Measurements from ENCODE around the gene SND1.

The SND1 gene

DNA sequence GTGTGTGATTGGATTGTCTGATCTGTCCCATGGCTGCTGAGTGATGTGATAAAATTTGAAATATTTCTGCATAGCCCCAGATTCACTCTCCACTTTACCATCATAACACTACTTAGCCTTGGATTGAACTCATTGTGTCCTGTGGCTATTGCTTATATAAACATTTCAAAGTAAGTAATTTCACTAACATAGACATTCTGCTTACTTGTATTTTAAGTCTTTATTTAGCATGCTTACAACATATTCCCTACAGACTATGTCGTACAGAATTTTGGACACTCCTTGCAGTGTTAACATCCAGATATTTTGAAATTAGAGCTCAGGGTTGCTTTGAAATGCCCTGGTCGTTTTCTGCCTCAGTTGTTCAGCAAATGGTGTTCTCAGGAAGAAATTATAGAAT lies 261.7 kb downstream of the SND1 start:
- no peak for DNase-seq

DNA sequence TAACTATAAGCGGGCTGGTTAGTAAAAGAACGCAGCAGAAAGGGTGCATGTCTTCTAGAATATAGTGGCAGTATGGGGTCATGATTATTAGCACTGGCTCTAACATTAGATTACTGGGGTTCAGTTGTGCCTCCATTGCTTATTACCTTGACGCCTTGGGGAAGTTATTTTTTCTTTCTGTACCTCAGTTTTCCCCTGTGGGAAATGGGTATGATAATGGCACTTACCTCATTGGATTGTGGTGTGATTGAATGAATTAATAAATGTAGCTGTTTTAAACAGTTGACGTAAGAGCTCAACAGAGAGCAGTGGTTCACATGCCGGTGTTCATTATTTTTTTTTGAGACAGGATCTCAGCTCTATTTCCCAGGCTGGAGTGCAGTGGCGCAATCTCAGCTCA lies 262.7 kb downstream of the SND1 start:
- DNase-seq, result no peak

DNA sequence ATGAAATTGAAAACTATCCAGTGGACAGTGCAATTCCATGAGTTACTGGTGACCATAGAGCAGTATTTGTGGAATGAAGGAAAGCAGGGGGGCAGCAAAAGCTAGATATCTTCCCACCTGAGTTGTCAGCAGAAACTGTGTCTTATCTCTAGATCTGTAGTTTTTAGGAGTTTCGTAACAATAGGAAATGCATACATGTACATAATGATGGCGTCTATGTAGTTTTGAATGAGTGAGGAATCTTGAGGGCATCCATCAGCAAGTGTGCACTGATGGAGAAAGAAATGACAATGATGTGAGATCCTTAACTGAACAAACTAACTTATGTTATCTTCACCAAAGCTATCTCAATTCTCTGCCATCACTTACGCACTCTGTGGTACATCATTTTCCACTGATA lies 264.7 kb downstream of the SND1 start:
- DNase-seq, result no peak

- peak; percentile 15 for DNase-seq
Measured at GRCh38 chr7:127918130-127918529, 266.1 kb downstream of the SND1 start.

GRCh38 chr7:127920787-127921438 lies 268.9 kb downstream of the SND1 start:
- no peak for DNase-seq

DNA sequence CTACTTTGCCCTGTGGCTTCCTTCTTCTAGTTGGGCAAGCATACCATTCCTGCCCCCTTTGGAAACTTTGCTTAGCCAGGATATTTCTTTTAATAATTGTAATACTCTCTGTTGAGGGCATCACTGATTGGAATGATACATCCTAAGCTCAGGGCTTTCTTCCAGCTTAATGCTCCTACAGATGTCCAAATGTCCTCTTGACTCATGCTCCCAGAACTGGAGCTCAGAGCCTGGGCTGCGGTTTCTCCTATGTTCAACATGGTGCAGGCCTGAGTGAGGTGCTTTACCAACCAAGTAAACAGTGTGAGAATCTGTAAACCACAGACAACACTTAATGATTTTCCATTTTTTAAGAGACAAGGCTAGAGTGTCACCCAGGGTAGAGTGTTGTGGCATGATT lies 270.7 kb downstream of the SND1 start:
- DNase-seq, result no peak

GRCh38 chr7:127924874-127925273 lies 272.9 kb downstream of the SND1 start:
- no peak for DNase-seq

DNA sequence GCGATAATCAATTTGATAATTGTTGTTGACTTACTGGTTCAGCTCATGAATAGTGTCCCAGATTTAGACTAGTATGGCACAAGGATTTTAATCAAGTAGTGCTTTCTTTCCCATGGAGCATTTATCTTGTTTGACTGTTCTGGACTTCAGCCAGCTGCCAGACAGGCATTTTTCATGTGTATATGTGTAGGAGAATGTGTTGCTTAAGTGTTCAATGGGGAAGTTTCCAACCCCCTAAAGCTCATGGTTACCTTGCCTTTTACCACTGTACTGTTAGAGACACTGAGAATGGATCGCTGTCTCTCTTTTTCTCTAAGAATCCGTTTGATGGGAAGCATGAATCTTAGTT lies 275.3 kb downstream of the SND1 start:
- no peak for DNase-seq

- no peak for DNase-seq
Measured at GRCh38 chr7:127928222-127928621, 276.2 kb downstream of the SND1 start.

DNA sequence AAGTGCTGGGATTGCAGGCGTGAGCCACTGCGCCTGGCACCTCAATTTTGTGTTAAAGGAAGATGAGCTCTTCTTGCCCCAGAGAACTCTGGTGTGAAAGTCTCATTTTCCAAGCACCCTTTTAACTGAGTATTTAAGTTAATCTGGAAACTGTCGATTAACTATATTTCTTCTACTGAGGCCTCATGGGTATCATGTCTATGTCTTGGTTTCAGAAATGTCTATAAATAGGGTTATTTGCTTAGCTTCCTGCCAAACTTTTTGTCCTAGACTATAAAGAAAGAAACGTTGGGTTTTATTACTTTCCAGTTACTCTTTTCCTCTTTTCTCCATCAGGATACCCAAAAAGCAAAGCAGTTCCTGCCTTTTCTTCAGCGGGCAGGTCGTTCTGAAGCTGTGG lies 276.9 kb downstream of the SND1 start:
- no peak for DNase-seq

DNA sequence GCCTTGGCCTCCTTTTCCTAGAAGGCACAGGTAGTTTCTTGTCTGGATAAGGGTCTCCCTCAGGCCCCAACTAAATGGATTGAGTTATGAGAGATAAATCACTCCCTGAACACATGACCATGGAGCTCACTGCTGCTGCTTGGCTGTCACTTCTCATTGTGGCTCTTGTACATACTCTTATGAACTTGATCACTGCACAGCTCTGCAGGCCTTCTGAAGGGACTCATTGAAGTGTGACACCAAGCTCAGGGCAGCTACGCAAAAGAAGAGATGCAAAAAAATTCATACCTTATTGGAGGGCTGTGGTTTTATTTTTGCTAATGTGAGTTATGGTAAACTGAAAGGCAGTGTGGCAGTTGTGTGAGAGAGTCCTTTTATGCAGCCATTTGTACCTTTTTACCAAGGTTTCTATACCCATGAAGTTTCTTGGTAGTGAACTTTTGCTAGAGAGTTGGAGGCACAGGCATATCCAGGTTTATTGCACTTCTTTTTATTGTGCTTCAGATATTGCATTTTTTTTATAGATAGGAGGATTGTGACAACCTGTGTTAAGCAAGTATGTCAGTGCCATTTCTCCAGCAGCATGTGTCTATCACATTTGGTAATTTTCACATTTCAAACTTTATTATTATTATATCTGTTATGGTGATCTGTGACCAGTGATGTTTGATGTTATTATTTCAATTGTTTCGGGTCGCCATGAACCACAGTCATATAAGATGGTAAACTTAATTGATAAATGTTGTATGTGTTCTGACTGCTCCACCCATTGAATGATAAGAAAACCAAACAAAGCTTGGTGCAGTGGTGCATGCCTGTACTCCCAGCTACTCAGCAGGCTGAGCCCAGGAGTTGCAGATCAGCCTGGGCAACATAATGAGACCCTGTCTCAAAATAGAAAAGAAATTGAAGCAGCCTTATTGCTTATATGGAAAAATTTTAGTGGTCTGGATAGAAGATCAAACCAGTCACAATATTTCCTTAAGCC lies 278.6 kb downstream of the SND1 start:
- DNase-seq, result no peak

- no peak for DNase-seq
Measured at GRCh38 chr7:127932076-127932475, 280.1 kb downstream of the SND1 start.

DNA sequence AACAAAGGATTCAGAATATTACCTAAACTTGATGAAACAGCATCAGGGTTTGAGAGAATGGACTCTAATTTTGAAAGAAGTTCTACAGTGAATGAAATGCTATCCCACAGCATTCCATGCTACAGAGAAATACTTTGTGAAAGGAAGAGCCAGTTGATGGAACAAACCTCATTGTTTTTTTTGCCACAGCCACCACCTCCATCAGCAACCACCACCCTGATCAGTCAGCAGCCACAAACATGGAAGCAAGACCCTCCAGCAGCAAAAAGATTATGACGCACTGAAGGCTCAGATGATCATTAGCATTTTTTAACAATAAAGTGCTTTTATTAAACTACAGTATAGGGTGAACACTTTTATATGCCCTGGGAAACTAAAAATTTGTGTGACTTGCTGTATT lies 280.5 kb downstream of the SND1 start:
- no peak for DNase-seq

DNA sequence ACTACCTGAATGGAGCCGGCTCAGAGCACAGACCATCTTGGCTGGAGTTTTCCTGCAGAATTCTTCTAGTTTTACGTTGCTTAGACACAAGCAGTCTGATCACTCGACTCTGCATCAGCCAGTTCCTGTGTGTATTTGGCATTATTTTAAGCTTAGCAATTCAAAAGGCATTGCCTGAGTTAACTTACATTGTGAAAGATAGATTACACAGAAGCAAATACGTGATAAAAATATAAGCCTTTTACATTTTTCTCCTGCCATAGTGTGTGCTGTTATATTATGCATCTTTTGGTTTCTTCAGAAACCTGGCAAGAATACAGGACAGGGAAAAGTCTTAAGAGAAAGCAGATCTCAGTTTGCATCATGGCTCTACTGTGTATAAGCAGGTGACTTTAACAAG lies 281.2 kb downstream of the SND1 start:
- DNase-seq, result no peak

GRCh38 chr7:127934711-127935110 lies 282.7 kb downstream of the SND1 start:
- no peak for DNase-seq

GRCh38 chr7:127935847-127936376 lies 283.9 kb downstream of the SND1 start:
- no peak for DNase-seq

- no peak for DNase-seq
Measured at GRCh38 chr7:127937066-127937680, 285.2 kb downstream of the SND1 start.

- DNase-seq, result no peak
Measured at GRCh38 chr7:127938588-127938987, 286.6 kb downstream of the SND1 start.

GRCh38 chr7:127940381-127941160 lies 288.6 kb downstream of the SND1 start:
- DNase-seq, result no peak

DNA sequence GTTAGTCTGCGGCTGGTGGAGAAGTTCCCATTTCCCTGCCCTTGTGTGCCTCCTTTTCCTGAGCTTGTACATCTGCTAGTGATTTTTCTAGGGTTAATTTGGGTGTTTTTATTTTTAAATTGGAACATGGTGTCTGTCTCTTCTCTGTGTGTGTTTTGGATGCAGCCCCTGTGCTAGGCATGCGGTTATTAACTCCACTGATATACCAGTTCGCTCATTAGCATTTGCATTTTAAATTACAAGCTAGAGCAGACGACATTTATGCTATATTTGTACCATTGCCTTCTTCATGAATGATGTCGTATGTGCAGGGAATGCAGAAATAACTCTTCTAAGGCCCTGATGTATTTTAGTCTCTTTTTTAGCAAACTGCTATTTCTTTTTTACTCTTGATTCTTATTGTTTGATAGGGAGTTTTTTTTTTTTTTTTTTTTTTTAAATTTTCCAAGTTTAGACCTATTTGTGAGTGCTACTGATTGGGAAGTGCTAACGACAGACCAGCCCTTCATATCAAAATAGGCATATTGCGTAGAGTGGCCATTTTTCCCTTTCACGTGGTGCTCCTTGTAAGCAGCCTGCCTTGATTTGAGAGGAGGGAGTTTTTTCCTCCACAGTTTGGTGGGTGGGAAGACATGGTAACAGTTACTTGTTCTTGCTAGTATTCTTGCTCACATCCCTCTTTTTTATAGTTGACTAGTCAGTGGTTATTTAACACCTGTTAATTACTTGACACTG lies 289.6 kb downstream of the SND1 start:
- DNase-seq, result no peak

GRCh38 chr7:127943541-127944521 lies 291.8 kb downstream of the SND1 start:
- no peak for DNase-seq
